Measurements from ENCODE around the gene CTCF.

Gene CTCF

GRCh38 chr16:67675999-67676398 is 113.7 kb downstream of the CTCF start:
- no peak for DNase-seq (ENCODE audit: low read depth)
- TF ChIP-seq, protein P1, sequence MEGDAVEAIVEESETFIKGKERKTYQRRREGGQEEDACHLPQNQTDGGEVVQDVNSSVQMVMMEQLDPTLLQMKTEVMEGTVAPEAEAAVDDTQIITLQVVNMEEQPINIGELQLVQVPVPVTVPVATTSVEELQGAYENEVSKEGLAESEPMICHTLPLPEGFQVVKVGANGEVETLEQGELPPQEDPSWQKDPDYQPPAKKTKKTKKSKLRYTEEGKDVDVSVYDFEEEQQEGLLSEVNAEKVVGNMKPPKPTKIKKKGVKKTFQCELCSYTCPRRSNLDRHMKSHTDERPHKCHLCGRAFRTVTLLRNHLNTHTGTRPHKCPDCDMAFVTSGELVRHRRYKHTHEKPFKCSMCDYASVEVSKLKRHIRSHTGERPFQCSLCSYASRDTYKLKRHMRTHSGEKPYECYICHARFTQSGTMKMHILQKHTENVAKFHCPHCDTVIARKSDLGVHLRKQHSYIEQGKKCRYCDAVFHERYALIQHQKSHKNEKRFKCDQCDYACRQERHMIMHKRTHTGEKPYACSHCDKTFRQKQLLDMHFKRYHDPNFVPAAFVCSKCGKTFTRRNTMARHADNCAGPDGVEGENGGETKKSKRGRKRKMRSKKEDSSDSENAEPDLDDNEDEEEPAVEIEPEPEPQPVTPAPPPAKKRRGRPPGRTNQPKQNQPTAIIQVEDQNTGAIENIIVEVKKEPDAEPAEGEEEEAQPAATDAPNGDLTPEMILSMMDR (conservative IDR thresholded peaks at IDR 0.05; ENCODE audit: control insufficient read depth, insufficient read depth, low read depth, low read length) = no peak
- no peak overlapping the region for H3K4me3 ChIP-seq (ENCODE audit: control insufficient read depth, low read depth, low read length)

DNA sequence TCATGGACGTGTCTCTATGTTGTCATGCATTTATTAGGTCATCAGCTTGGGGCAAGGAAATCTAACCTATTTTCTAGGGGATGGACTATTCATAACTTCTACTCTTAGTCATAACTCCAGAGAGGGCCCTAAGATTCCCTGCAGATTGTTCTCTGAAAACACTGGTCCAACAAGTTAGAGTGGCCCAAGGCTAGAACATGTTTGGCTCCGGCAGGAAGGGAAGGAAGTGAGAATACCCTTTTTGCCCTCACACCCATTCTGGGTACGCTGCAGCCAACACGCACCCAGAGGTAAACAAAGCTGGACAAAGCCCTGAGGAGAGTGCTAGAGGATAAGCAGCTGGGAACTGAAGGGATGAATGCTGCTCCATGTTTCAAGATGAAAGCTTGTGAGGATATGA is 114.2 kb downstream of the CTCF start:
- TF ChIP-seq, protein P1 (conservative IDR thresholded peaks at IDR 0.05; ENCODE audit: control insufficient read depth, insufficient read depth, low read depth, low read length) = no peak

GRCh38 chr16:67676939-67677338 is 114.6 kb downstream of the CTCF start:
- TF ChIP-seq, protein P1 (conservative IDR thresholded peaks at IDR 0.05; ENCODE audit: control insufficient read depth, insufficient read depth, low read depth, low read length) = no peak
- H3K4me3 ChIP-seq (ENCODE audit: control insufficient read depth, low read depth, low read length) = no peak overlapping the region
- DNase-seq (ENCODE audit: low read depth) = no peak

More for the DNA sequence above, 114.2 kb downstream of the CTCF start:
- H3K4me3 ChIP-seq (ENCODE audit: control insufficient read depth, low read depth, low read length) = no peak overlapping the region
- no peak for DNase-seq (ENCODE audit: low read depth)

- TF ChIP-seq, protein P1 (conservative IDR thresholded peaks at IDR 0.05; ENCODE audit: control insufficient read depth, insufficient read depth, low read depth, low read length) = no peak
- H3K4me3 ChIP-seq (ENCODE audit: control insufficient read depth, low read depth, low read length) = no peak overlapping the region
- no peak for DNase-seq (ENCODE audit: low read depth)
Measured at GRCh38 chr16:67677712-67678111, 115.4 kb downstream of the CTCF start.

DNA sequence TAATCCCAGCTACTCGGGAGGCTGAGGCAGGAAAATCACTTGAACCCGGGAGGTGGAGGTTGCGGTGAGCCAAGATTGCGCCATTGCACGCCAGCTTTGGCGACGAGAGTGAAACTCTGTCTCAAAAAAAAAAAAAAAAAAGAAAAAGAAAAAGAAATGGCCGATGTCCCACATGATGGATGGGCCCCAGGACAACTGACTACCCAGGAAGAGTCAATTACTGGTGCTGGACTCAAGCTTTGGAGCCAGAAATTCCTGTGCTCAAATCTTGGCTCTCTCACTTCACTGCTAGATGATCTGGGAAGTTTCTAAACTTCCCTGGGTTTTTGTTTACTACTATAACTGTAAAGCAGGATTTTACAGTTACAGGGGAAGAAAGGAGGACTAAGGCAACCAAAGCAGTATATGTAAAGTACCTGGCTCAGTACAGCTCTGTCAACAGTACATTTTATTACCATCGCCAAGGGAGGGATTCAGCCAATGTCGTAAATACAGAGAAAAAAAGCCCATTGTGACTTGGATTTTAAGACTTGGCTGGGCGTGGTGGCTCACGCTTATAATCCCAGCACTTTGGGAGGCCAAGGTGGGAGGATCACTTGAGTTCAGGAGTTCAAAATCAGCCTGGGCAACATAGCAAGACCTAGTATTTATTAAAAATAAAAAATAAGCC is 116.2 kb downstream of the CTCF start:
- TF ChIP-seq, protein P1 (conservative IDR thresholded peaks at IDR 0.05; ENCODE audit: control insufficient read depth, insufficient read depth, low read depth, low read length) = no peak
- DNase-seq (ENCODE audit: low read depth) = no peak
- no peak overlapping the region for H3K4me3 ChIP-seq (ENCODE audit: control insufficient read depth, low read depth, low read length)

DNA sequence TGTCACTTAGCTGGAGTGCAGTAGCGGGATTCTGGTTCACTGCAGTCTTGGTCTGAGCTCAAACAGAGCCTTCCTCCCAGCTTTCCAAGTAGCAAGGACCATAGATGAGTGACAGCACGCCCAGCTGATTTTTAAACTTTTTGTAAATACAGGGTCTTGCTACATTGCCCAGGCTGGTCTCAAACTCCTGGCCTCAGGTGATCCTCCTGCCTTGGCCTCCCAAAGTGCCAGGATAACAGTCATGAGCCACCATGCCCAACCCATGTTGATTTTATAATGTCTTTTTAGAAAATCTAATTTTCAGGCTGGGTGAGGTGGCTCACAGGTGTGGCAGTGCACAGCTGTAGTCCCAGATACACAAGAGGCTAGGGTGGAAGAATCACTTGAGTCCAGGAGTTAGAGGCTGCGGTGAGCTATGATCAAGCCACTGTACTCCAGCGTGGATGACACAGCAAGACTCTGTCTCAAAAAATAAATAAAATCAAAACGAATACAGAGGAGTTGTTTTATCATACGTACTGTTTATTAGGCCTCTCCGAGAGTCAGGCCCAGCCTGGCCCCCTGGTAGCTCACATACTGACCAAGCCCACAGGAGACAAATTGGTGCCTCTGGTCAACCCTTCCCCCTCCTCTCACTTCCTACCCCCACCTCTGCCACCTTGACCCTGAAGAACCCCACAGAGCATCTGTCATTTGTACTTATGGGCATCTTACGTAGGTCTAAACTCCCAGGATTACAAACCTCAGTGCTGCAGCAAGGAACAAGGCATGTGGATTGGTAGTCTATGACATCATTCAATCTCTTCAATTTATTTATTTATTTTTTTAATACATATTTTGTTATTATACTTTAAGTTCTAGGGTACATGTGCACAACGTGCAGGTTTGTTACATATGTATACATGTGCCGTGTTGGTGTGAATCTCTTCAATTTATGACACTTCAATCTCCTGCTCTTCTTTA is 117.9 kb downstream of the CTCF start:
- no peak overlapping the region for H3K4me3 ChIP-seq (ENCODE audit: control insufficient read depth, low read depth, low read length)
- DNase-seq (ENCODE audit: low read depth) = no peak
- TF ChIP-seq, protein P1 (conservative IDR thresholded peaks at IDR 0.05; ENCODE audit: control insufficient read depth, insufficient read depth, low read depth, low read length) = no peak

Measured in fibroblast of mammary gland (primary cell).